MM.1S (cell line): ENCODE measurements around the gene ANKLE2.

Experiments
- EZH2 ChIP-seq: fragments of 300-600 bp; sonication (generic); optimal IDR thresholded peaks from 2 replicates; pipeline ENCODE3; 2017; ENCODE audit warnings: low read depth, mild to moderate bottlenecking, antibody characterized with exemption, low read length, mixed read lengths
- TF ChIP-seq, protein P1 (sequence below): fragments of 300-600 bp; sonication (generic); IDR thresholded peaks from 2 replicates; pipeline ENCODE4 v1.5.1; 2016; ENCODE audit warnings: antibody characterized with exemption, low read length, mixed read lengths

DNA sequence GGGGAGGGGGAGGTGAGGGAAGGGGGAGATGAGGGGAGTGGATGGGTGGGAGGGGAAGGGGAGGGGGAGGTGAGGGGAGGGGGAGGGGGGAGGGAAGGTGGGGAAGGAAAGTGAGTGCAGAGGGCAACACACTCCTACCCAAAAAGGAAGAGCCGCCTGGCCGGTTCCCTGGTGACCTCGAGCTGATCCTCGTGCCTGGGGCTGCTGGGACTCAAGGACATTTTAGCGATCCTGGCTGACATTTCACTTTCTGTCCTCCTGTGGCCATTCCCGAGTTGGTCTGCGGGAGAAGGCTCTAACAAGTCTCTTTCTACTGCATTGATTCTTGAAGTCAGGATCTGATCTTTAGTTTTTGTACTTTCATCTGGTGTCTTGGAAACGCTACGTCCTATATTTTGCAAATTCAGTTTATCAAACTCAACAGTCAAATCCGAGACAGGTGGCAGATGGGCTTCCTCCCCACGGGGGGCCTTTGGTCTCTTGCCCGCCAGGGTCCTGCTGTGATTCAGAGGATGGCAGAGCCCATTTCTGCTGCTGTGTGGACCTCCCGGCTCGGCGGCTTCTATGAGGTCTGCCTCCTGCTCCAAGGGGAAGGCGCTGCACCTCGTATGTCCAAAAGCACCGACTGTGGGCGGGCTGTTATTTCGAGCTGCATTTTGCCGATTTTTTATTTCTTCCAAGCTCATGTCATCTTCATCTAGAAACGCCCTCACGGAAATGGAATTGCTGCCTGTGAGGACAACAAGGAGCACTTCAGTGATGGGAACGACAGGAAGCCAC, 31.9 kb downstream of the ANKLE2 start:
- TF ChIP-seq, protein P1, sequence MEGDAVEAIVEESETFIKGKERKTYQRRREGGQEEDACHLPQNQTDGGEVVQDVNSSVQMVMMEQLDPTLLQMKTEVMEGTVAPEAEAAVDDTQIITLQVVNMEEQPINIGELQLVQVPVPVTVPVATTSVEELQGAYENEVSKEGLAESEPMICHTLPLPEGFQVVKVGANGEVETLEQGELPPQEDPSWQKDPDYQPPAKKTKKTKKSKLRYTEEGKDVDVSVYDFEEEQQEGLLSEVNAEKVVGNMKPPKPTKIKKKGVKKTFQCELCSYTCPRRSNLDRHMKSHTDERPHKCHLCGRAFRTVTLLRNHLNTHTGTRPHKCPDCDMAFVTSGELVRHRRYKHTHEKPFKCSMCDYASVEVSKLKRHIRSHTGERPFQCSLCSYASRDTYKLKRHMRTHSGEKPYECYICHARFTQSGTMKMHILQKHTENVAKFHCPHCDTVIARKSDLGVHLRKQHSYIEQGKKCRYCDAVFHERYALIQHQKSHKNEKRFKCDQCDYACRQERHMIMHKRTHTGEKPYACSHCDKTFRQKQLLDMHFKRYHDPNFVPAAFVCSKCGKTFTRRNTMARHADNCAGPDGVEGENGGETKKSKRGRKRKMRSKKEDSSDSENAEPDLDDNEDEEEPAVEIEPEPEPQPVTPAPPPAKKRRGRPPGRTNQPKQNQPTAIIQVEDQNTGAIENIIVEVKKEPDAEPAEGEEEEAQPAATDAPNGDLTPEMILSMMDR = no peak
- TF ChIP-seq EZH2 = no peak
